PFSK-1 (cell line): Measurements from ENCODE around the gene LY9.

ENCODE experiments used
- POLR2AphosphoS5 ChIP-seq: IDR thresholded peaks from 2 replicates; pipeline ENCODE4 v1.6.1; 2012; ENCODE audit warnings: low read depth, mild to moderate bottlenecking, control low read depth, low read length, moderate library complexity
- SIN3A ChIP-seq: IDR thresholded peaks from 2 replicates; pipeline ENCODE4 v1.6.1; 2012; ENCODE audit warnings: mild to moderate bottlenecking, low read length, moderate library complexity, borderline replicate concordance; ENCODE audit not compliant: insufficient read depth
- TAF1 ChIP-seq: IDR thresholded peaks from 2 replicates; pipeline ENCODE4 v1.6.1; 2012; ENCODE audit warnings: low read length, control low read depth, borderline replicate concordance; ENCODE audit not compliant: insufficient read depth
- TF ChIP-seq, protein P1 (sequence below), 2 experiments: IDR thresholded peaks; 2 replicates each; pipeline versions ENCODE4 v1.6.1 to v1.8.0; 2011 to 2012; ENCODE audit warnings: low read depth in 2 of 2, low read length in 2 of 2, control low read depth in 1 of 2, inconsistent platforms in 1 of 2, mild to moderate bottlenecking in 1 of 2, moderate library complexity in 1 of 2; ENCODE audit not compliant: insufficient read depth in 1 of 2

DNA sequence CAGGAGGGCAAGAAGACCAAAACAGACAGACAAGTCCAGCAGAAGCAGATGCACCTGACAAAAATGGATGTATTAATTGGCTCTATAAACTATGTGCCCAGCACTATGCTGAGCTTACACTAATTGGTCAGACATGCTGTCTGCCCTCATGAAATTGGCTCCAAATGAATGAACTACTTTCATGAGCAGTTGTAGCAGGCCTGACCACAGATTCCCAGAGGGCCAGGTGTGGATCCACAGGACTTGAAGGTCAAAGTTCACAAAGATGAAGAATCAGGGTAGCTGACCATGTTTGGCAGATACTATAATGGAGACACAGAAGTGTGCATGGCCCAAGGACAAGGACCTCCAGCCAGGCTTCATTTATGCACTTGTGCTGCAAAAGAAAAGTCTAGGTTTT lies 42.4 kb upstream of the LY9 start:
- TF ChIP-seq TAF1 = no peak
- TF ChIP-seq POLR2AphosphoS5 = no peak
- TF ChIP-seq, protein P1, sequence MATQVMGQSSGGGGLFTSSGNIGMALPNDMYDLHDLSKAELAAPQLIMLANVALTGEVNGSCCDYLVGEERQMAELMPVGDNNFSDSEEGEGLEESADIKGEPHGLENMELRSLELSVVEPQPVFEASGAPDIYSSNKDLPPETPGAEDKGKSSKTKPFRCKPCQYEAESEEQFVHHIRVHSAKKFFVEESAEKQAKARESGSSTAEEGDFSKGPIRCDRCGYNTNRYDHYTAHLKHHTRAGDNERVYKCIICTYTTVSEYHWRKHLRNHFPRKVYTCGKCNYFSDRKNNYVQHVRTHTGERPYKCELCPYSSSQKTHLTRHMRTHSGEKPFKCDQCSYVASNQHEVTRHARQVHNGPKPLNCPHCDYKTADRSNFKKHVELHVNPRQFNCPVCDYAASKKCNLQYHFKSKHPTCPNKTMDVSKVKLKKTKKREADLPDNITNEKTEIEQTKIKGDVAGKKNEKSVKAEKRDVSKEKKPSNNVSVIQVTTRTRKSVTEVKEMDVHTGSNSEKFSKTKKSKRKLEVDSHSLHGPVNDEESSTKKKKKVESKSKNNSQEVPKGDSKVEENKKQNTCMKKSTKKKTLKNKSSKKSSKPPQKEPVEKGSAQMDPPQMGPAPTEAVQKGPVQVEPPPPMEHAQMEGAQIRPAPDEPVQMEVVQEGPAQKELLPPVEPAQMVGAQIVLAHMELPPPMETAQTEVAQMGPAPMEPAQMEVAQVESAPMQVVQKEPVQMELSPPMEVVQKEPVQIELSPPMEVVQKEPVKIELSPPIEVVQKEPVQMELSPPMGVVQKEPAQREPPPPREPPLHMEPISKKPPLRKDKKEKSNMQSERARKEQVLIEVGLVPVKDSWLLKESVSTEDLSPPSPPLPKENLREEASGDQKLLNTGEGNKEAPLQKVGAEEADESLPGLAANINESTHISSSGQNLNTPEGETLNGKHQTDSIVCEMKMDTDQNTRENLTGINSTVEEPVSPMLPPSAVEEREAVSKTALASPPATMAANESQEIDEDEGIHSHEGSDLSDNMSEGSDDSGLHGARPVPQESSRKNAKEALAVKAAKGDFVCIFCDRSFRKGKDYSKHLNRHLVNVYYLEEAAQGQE (IDR thresholded peaks at IDR 0.05; ENCODE audit: insufficient read depth in 1 of 2, low read depth in 2 of 2, low read length in 2 of 2) = no peak
- no peak for TF ChIP-seq SIN3A
